Esophagus squamous epithelium (tissue), 4 donors: ENCODE measurements around the gene BOD1L1.

ENCODE experiments used
- POLR2A ChIP-seq, 4 donors: fragments of 450-650 bp; IDR thresholded peaks; one replicate each; pipeline ENCODE4 v1.6.1; 2017; ENCODE audit warnings: antibody characterized with exemption in 4 of 4, mild to moderate bottlenecking in 4 of 4, moderate library complexity in 3 of 4
- TF ChIP-seq, protein P1 (sequence below), 6 experiments: fragments of 450-650 bp in 4 of 6; fragments of 200-600 bp in 2 of 6; sonication (generic) in 2 of 6; IDR thresholded peaks; one replicate each; pipeline ENCODE4 v1.5.1; 2016 to 2019; ENCODE audit warnings: antibody characterized with exemption in 6 of 6, mild to moderate bottlenecking in 4 of 6, moderate library complexity in 4 of 6

DNA sequence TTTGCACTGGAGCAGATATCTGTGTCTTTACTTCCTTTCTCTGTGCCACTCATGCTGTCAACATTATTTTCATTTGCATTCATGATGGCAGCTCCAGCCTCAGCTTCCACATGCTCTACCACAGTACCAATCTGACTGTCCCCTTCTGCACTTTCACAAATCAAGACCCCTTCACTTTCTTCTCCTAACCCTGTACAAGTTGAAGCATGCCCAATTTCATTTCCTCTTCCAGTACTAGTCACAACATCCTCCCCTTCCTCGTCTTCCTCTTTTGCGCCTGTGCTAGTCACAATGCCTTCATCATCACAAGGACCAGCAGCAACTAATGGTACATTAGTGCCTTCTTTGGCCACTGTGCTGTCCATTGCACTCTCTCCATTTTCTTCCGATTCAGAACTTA is 26.5 kb downstream of the BOD1L1 start:
- TF ChIP-seq, protein P1, sequence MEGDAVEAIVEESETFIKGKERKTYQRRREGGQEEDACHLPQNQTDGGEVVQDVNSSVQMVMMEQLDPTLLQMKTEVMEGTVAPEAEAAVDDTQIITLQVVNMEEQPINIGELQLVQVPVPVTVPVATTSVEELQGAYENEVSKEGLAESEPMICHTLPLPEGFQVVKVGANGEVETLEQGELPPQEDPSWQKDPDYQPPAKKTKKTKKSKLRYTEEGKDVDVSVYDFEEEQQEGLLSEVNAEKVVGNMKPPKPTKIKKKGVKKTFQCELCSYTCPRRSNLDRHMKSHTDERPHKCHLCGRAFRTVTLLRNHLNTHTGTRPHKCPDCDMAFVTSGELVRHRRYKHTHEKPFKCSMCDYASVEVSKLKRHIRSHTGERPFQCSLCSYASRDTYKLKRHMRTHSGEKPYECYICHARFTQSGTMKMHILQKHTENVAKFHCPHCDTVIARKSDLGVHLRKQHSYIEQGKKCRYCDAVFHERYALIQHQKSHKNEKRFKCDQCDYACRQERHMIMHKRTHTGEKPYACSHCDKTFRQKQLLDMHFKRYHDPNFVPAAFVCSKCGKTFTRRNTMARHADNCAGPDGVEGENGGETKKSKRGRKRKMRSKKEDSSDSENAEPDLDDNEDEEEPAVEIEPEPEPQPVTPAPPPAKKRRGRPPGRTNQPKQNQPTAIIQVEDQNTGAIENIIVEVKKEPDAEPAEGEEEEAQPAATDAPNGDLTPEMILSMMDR (IDR thresholded peaks at IDR 0.05): no peak
- TF ChIP-seq POLR2A (IDR thresholded peaks at IDR 0.05): no peak
